KG1 (cell line): Measurements from ENCODE around the gene NEO1.

ENCODE experiments used
- DNase-seq: peaks from one replicate; lab custom pipeline; 2025; lab: John Stamatoyannopoulos, UW

NEO1 gene

DNA sequence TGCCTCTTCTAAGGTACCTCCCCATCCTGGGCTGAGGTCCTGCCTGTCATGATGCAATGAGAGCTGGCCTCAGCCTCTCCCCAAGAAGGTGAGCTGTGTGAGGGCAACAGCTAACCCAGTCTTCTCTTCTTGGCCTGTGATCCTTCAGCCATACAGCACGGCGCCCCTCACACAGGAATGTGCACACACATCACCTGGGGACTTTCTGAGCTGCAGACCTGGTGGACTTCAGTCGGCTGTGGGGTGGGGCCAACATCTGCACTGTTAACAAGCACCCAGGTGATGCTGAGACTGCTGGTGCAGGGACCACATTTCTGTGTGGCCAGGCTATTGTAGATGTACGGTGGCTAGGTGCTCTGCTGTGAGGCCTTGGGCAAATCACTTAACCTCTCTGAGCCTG lies 302.0 kb downstream of the NEO1 start:
- no peak for DNase-seq
